ENCODE data around the gene ANO1.

GRCh38 chr11:70203751-70204465 is 125.8 kb downstream of the ANO1 start:
- TF ChIP-seq EZH2phosphoT487 (IDR thresholded peaks at IDR 0.05; ENCODE audit: borderline replicate concordance, low read length) (no peak), CTCF (IDR thresholded peaks at IDR 0.05; ENCODE audit: low read depth, low read length, poor library complexity, severe bottlenecking) (no peak)
